Suprapubic skin (tissue), 4 donors: Measurements from ENCODE around the gene GFY. TPM values are rescaled to one million over a fixed set of nuclear protein-coding genes. Genes with fewer than 3 reads are reported as not detected.

ENCODE experiments used
- DNase-seq, 2 donors: peaks; one replicate each; pipeline ENCODE4 v3.0.0-alpha.2; 2019; ENCODE audit warnings: low spot score in 2 of 2
- H3K27ac ChIP-seq: fragments of 200-600 bp; sonication (generic); one replicate; pipeline ENCODE4 v1.5.1; 2019
- H3K27me3 ChIP-seq: fragments of 200-600 bp; sonication (generic); one replicate; pipeline ENCODE4 v1.5.1; 2019
- H3K36me3 ChIP-seq: fragments of 200-600 bp; sonication (generic); one replicate; pipeline ENCODE4 v1.5.1; 2019
- H3K4me1 ChIP-seq: fragments of 200-600 bp; sonication (generic); one replicate; pipeline ENCODE4 v1.5.1; 2019
- H3K4me3 ChIP-seq: fragments of 200-600 bp; sonication (generic); one replicate; pipeline ENCODE4 v1.5.1; 2019; ENCODE audit warnings: mild to moderate bottlenecking
- H3K9me3 ChIP-seq: fragments of 200-600 bp; sonication (generic); one replicate; pipeline ENCODE4 v1.5.1; 2019
- EP300 ChIP-seq: sonication (generic); formaldehyde crosslinking; IDR thresholded peaks from one replicate; pipeline ENCODE4 v1.6.1; 2017; ENCODE audit warnings: antibody characterized with exemption
- POLR2A ChIP-seq, 2 donors: fragments of 450-650 bp; IDR thresholded peaks; one replicate each; pipeline ENCODE4 v1.6.1; 2017; ENCODE audit warnings: antibody characterized with exemption in 2 of 2, mild to moderate bottlenecking in 2 of 2, moderate library complexity in 2 of 2
- POLR2AphosphoS5 ChIP-seq, 3 donors: sonication (generic); formaldehyde crosslinking; IDR thresholded peaks; one replicate each; pipeline ENCODE4 v1.6.1; 2017; ENCODE audit warnings: antibody characterized with exemption in 3 of 3
- WGBS: methylation state at CpG from one replicate; pipeline ENCODE4 v1.1.5; 2018; 5-methylcytosine and 5-hydroxymethylcytosine counted together
- total RNA-seq, 4 donors: library from RNA; depleted of rRNA; stranded (reverse); fragments of >200 nt; gene quantifications; one replicate each; pipeline ENCODE4 v1.1.0, GENCODE V29; 2016
- TF ChIP-seq, protein P1 (sequence below), 2 donors: fragments of 200-600 bp in 1 of 2; fragments of 450-650 bp in 1 of 2; sonication (generic) in 1 of 2; IDR thresholded peaks; one replicate each; pipeline ENCODE4 v1.5.1; 2016 to 2019; ENCODE audit warnings: antibody characterized with exemption in 2 of 2, mild to moderate bottlenecking in 1 of 2, moderate library complexity in 1 of 2

GFY gene
- not detected for total RNA-seq

- peaks cover 40% of the 10 kb centered on the region for H3K4me1 ChIP-seq
- no peak within 1 kb of the TSS for H3K4me3 ChIP-seq
- WGBS, result 70% methylated on average over 7 of the region's 7 CpGs
- DNase-seq, result peak in 1 of 2 donors; percentile 54
- TF ChIP-seq, protein P1, sequence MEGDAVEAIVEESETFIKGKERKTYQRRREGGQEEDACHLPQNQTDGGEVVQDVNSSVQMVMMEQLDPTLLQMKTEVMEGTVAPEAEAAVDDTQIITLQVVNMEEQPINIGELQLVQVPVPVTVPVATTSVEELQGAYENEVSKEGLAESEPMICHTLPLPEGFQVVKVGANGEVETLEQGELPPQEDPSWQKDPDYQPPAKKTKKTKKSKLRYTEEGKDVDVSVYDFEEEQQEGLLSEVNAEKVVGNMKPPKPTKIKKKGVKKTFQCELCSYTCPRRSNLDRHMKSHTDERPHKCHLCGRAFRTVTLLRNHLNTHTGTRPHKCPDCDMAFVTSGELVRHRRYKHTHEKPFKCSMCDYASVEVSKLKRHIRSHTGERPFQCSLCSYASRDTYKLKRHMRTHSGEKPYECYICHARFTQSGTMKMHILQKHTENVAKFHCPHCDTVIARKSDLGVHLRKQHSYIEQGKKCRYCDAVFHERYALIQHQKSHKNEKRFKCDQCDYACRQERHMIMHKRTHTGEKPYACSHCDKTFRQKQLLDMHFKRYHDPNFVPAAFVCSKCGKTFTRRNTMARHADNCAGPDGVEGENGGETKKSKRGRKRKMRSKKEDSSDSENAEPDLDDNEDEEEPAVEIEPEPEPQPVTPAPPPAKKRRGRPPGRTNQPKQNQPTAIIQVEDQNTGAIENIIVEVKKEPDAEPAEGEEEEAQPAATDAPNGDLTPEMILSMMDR (IDR thresholded peaks at IDR 0.05), result no peak
- TF ChIP-seq POLR2AphosphoS5 (IDR thresholded peaks at IDR 0.05) (no peak), EP300 (no peak), POLR2A (IDR thresholded peaks at IDR 0.05) (no peak)
- H3K27me3 ChIP-seq, result peaks cover 96% of the 10 kb centered on the region
- no peak within 1 kb of the TSS for H3K27ac ChIP-seq
- H3K9me3 ChIP-seq, result no peaks in the 10 kb centered on the region
- H3K36me3 ChIP-seq, result no peaks in the 10 kb centered on the region
Measured at GRCh38 chr19:49425178-49425577, at the start of gene GFY. Gene GFY (plus strand): TSS chr19:49425388. CDS start chr19:49426431, 1,043 bp downstream.

DNA sequence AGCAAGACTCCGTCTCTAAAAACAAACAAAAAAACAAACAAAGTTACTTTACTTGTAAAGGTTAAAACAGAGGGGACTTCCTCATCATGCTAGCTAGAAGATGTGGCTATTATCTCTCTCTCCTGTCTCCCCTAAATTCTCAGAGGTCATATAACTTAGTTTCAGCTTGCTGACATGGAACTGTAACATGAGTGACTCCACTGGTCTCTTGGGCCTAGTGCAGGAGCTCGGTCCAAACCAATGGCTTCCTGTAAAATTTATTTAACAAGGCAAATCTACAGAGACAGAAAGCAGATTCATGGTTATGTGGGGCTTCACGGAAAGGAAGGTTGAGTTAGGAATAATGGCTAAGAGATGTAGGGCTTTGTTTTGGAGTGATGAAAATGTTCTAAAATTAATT lies 46.7 kb upstream of the GFY start:
- H3K9me3 ChIP-seq, result no peaks in the 10 kb centered on the region
- H3K27ac ChIP-seq, result no peak overlapping the region
- no peaks in the 10 kb centered on the region for H3K36me3 ChIP-seq
- no peaks in the 10 kb centered on the region for H3K4me1 ChIP-seq
- no peak for DNase-seq
- no peak overlapping the region for H3K4me3 ChIP-seq
- TF ChIP-seq POLR2AphosphoS5 (IDR thresholded peaks at IDR 0.05) (no peak), EP300 (no peak), POLR2A (IDR thresholded peaks at IDR 0.05) (no peak)
- TF ChIP-seq, protein P1 (IDR thresholded peaks at IDR 0.05), result no peak
- WGBS, result 86% methylated on average over 3 of the region's 3 CpGs
- H3K27me3 ChIP-seq, result no peaks in the 10 kb centered on the region

DNA sequence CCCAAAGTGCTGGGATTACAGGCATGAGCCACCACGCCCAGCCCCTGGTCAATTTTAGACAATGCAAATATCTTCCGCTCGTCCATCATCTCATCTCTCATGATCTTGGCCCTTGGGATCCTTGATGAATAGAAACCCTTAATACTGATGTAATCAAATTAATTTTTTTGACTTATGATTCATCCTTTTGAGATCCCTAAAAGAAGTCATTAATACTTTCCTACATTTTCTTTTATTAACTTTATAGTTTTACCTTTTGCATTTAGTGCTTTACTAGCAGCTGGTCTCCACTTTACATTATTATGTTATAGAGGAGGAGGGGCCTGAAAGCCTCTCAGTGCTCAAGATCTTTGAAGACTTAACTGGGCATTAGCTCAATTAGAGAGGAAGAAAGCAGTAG lies 44.8 kb upstream of the GFY start:
- no peaks in the 10 kb centered on the region for H3K9me3 ChIP-seq
- H3K4me1 ChIP-seq, result no peaks in the 10 kb centered on the region
- H3K36me3 ChIP-seq, result no peaks in the 10 kb centered on the region
- H3K4me3 ChIP-seq, result no peak overlapping the region
- WGBS, result 93% methylated on average over 3 of the region's 3 CpGs
- H3K27ac ChIP-seq, result no peak overlapping the region
- TF ChIP-seq, protein P1 (IDR thresholded peaks at IDR 0.05), result no peak
- TF ChIP-seq POLR2A (IDR thresholded peaks at IDR 0.05), result no peak
- TF ChIP-seq EP300, result no peak
- no peak for TF ChIP-seq POLR2AphosphoS5 (IDR thresholded peaks at IDR 0.05)
- no peaks in the 10 kb centered on the region for H3K27me3 ChIP-seq
- DNase-seq, result no peak

DNA sequence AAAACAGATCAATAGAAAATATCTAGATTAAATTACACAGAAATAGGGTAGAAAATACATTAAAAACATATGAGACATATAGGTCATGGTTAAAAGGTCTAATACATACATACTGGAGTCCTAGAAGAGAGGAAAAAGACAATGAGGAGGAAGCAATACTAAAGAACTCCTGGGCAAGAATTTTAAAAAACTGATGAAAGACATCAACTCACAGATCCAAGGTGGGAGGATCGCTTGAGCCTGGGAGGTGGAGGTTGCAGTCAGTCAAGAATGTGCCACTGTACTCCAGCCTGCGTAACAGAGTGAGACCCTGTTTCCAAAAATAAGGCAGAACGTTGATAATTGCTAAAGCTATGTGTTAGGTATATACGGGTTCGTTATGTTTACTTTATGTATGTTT lies 42.5 kb upstream of the GFY start:
- no peak for DNase-seq
- 93% methylated on average over 5 of the region's 5 CpGs for WGBS
- Histone ChIP-seq H3K27me3 (peaks cover 2% of the 10 kb centered on the region), H3K9me3 (no peaks in the 10 kb centered on the region), H3K4me3 (no peak overlapping the region), H3K4me1 (no peaks in the 10 kb centered on the region), H3K27ac (no peak overlapping the region), H3K36me3 (no peaks in the 10 kb centered on the region)
- TF ChIP-seq EP300 (no peak), POLR2AphosphoS5 (IDR thresholded peaks at IDR 0.05) (no peak), POLR2A (IDR thresholded peaks at IDR 0.05) (no peak)
- TF ChIP-seq, protein P1 (IDR thresholded peaks at IDR 0.05), result no peak

DNA sequence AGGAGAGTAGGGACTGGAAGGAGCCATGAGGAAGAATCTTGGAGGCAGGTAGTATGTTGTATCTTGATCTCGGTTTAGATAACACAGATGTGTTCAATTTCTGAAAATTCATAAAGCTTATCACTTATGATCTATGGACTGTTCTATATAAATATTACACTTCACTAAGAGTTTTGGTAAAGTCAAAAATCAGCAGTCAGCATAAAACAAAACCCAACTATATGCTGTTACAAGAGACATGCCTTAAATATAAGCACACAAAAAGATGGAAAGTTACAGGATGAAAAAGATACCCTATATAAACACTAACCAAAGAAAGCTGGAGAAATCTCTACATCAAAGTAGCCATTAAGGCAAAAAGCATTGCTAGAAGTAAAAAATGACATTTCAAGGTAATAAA lies 41.6 kb upstream of the GFY start:
- no peak overlapping the region for H3K4me3 ChIP-seq
- H3K9me3 ChIP-seq, result no peaks in the 10 kb centered on the region
- TF ChIP-seq POLR2AphosphoS5 (IDR thresholded peaks at IDR 0.05), result no peak
- TF ChIP-seq EP300, result no peak
- TF ChIP-seq, protein P1 (IDR thresholded peaks at IDR 0.05), result no peak
- no peak for TF ChIP-seq POLR2A (IDR thresholded peaks at IDR 0.05)
- H3K27me3 ChIP-seq, result peaks cover 8% of the 10 kb centered on the region
- H3K27ac ChIP-seq, result no peak overlapping the region
- no peaks in the 10 kb centered on the region for H3K4me1 ChIP-seq
- no peaks in the 10 kb centered on the region for H3K36me3 ChIP-seq
- DNase-seq, result no peak
- 71% methylated on average over 1 of the region's 1 CpG for WGBS
